PFSK-1 (cell line): ENCODE measurements around the gene OMA1.

Experiments used
- FOXP2 ChIP-seq: optimal IDR thresholded peaks from 2 replicates; pipeline ENCODE3; 2011; ENCODE audit warnings: borderline replicate concordance, control low read depth, inconsistent platforms; ENCODE audit not compliant: insufficient read depth; ENCODE audit errors: extremely low read length, extremely low read depth
- POLR2AphosphoS5 ChIP-seq: IDR thresholded peaks from 2 replicates; pipeline ENCODE4 v1.6.1; 2012; ENCODE audit warnings: low read depth, mild to moderate bottlenecking, control low read depth, low read length, moderate library complexity
- SIN3A ChIP-seq: IDR thresholded peaks from 2 replicates; pipeline ENCODE4 v1.6.1; 2012; ENCODE audit warnings: mild to moderate bottlenecking, low read length, moderate library complexity, borderline replicate concordance; ENCODE audit not compliant: insufficient read depth
- TAF1 ChIP-seq: IDR thresholded peaks from 2 replicates; pipeline ENCODE4 v1.6.1; 2012; ENCODE audit warnings: low read length, control low read depth, borderline replicate concordance; ENCODE audit not compliant: insufficient read depth
- TF ChIP-seq, protein P1 (sequence below), 2 experiments: IDR thresholded peaks; 2 replicates each; pipeline versions ENCODE4 v1.6.1 to v1.8.0; 2011 to 2012; ENCODE audit warnings: low read depth in 2 of 2, low read length in 2 of 2, control low read depth in 1 of 2, inconsistent platforms in 1 of 2, mild to moderate bottlenecking in 1 of 2, moderate library complexity in 1 of 2; ENCODE audit not compliant: insufficient read depth in 1 of 2

Gene OMA1

DNA sequence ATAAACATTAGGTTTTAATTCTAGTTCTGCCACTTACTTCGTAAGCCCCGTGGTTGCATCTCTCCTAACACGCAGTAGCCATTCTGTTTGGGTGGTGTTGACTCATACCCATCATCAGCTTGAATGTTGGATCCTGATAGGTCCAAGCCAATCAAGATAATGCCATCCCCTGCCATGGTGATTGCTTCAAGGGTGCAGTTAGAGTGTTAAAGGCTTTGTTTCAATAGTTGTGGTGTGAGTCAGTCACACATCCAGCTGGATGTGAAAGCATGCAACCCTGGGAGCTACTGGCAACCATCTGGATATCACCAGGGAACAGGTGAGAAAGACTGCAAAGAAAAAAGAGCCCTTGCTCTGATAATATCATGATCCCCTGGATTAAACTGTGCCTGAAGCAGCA, 69.1 kb downstream of the OMA1 start:
- TF ChIP-seq FOXP2 (no peak), TAF1 (no peak), SIN3A (no peak), POLR2AphosphoS5 (no peak)
- TF ChIP-seq, protein P1, sequence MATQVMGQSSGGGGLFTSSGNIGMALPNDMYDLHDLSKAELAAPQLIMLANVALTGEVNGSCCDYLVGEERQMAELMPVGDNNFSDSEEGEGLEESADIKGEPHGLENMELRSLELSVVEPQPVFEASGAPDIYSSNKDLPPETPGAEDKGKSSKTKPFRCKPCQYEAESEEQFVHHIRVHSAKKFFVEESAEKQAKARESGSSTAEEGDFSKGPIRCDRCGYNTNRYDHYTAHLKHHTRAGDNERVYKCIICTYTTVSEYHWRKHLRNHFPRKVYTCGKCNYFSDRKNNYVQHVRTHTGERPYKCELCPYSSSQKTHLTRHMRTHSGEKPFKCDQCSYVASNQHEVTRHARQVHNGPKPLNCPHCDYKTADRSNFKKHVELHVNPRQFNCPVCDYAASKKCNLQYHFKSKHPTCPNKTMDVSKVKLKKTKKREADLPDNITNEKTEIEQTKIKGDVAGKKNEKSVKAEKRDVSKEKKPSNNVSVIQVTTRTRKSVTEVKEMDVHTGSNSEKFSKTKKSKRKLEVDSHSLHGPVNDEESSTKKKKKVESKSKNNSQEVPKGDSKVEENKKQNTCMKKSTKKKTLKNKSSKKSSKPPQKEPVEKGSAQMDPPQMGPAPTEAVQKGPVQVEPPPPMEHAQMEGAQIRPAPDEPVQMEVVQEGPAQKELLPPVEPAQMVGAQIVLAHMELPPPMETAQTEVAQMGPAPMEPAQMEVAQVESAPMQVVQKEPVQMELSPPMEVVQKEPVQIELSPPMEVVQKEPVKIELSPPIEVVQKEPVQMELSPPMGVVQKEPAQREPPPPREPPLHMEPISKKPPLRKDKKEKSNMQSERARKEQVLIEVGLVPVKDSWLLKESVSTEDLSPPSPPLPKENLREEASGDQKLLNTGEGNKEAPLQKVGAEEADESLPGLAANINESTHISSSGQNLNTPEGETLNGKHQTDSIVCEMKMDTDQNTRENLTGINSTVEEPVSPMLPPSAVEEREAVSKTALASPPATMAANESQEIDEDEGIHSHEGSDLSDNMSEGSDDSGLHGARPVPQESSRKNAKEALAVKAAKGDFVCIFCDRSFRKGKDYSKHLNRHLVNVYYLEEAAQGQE (IDR thresholded peaks at IDR 0.05; ENCODE audit: insufficient read depth in 1 of 2, low read depth in 2 of 2, low read length in 2 of 2): no peak

DNA sequence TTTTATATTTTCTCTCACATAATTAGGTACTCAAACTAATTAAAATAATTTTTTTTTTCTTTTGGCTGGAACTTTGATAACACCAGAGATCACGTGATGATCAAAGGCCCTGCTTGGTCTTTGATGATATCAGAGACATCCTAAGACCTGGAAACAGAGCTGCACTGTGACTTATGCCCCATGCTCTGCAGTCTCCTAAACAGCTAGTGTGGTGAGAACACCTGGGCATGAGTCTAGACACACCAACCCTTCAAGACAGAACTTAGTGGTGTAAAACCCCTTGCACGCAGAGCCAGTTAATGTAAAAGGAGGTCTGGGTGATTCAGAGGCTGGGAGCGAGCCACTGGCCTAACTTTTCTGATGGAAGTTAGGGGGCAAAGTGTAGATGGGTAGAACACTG, 70.3 kb downstream of the OMA1 start:
- TF ChIP-seq SIN3A (no peak), POLR2AphosphoS5 (no peak), FOXP2 (no peak), TAF1 (no peak)
- TF ChIP-seq, protein P1 (IDR thresholded peaks at IDR 0.05; ENCODE audit: insufficient read depth in 1 of 2, low read depth in 2 of 2, low read length in 2 of 2): no peak

GRCh38 chr1:58469476-58469875, 77.0 kb downstream of the OMA1 start:
- TF ChIP-seq SIN3A: no peak
- no peak for TF ChIP-seq POLR2AphosphoS5
- TF ChIP-seq TAF1: no peak
- no peak for TF ChIP-seq FOXP2
- TF ChIP-seq, protein P1 (IDR thresholded peaks at IDR 0.05; ENCODE audit: insufficient read depth in 1 of 2, low read depth in 2 of 2, low read length in 2 of 2): no peak

DNA sequence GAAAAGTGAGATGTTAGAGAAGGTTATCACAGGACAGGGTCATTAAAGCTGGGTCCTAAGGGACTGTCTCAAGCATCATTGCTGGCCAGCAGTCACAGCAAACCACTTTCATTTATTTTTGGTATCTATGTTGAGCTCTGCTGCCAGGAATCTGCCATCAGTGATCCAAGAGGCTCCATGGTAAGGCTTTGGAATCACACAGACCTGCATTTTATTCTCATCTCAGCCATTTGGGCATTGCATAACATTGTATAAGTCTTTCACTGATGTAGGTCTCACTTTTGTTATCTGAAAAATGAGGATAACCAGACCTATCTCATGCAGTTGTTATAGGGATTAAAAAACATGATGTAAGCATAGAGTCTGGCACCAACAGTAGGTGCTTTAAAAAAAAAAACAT, 77.5 kb downstream of the OMA1 start:
- TF ChIP-seq TAF1: no peak
- no peak for TF ChIP-seq FOXP2
- no peak for TF ChIP-seq SIN3A
- no peak for TF ChIP-seq POLR2AphosphoS5
- TF ChIP-seq, protein P1 (IDR thresholded peaks at IDR 0.05; ENCODE audit: insufficient read depth in 1 of 2, low read depth in 2 of 2, low read length in 2 of 2): no peak

- TF ChIP-seq TAF1 (no peak), POLR2AphosphoS5 (no peak), FOXP2 (no peak), SIN3A (no peak)
- TF ChIP-seq, protein P1 (IDR thresholded peaks at IDR 0.05; ENCODE audit: insufficient read depth in 1 of 2, low read depth in 2 of 2, low read length in 2 of 2): no peak
Observed at GRCh38 chr1:58468612-58469011, 77.9 kb downstream of the OMA1 start.
